CD4-positive, alpha-beta T cell (primary cell): Measurements from ENCODE around the gene CXXC5. TPM values are rescaled to one million over a fixed set of nuclear protein-coding genes. Genes with fewer than 3 reads are reported as not detected.

Source experiments
- ATAC-seq: fragments of 200-7000 bp; cut with Tn5 transposase; one replicate; pipeline ENCODE4 v1.10.0; 2022; ENCODE audit warnings: mild to moderate bottlenecking; ENCODE audit not compliant: poor library complexity
- CTCF ChIA-PET: fragments of 350-600 bp; sonication (Branson Sonifier 250); formaldehyde crosslinking; loops from one replicate; lab custom pipeline; 2021; ENCODE audit warnings: antibody characterized with exemption, inconsistent platforms; lab: Charles Lee
- POLR2A ChIA-PET: fragments of 350-600 bp; sonication (Branson Sonifier 250); formaldehyde crosslinking; loops from one replicate; lab custom pipeline; 2021; ENCODE audit warnings: antibody characterized with exemption, inconsistent platforms; lab: Charles Lee
- DNase-seq, 14 experiments: peaks; one replicate each; pipeline ENCODE4 v3.0.0-alpha.2; 2013 to 2020; ENCODE audit warnings: mixed read lengths in 2 of 14
- H3K27ac ChIP-seq, 2 donors: one replicate each; pipeline versions ENCODE4 v1.5.1 to v1.7.0; 2013; ENCODE audit warnings: low read length in 2 of 2, low read depth in 1 of 2, mild to moderate bottlenecking in 1 of 2
- H3K27me3 ChIP-seq, 2 experiments: 1 replicate in 1 of 2; 2 replicates in 1 of 2; pipeline versions ENCODE4 v1.6.1 to v1.7.0; 2013; ENCODE audit warnings: low read length in 2 of 2, control low read depth in 1 of 2, mild to moderate bottlenecking in 1 of 2, moderate library complexity in 1 of 2; ENCODE audit not compliant: insufficient read depth in 2 of 2, control insufficient read depth in 1 of 2
- H3K36me3 ChIP-seq: one replicate; pipeline ENCODE4 v1.6.1; 2013; ENCODE audit warnings: low read length, control low read depth; ENCODE audit not compliant: insufficient read depth
- H3K4me1 ChIP-seq: one replicate; pipeline ENCODE4 v1.6.1; 2013; ENCODE audit warnings: low read length, control low read depth; ENCODE audit not compliant: insufficient read depth
- H3K4me3 ChIP-seq: one replicate; pipeline ENCODE4 v1.5.1; 2013; ENCODE audit warnings: mild to moderate bottlenecking, low read length, moderate library complexity
- H3K9me3 ChIP-seq, 2 experiments: 1 replicate in 1 of 2; 2 replicates in 1 of 2; pipeline versions ENCODE4 v1.6.1 to v1.7.0; 2013; ENCODE audit warnings: low read length in 2 of 2, mild to moderate bottlenecking in 2 of 2, control low read depth in 1 of 2, moderate library complexity in 1 of 2; ENCODE audit not compliant: control insufficient read depth in 1 of 2, insufficient read depth in 1 of 2
- H3K27ac Mint-ChIP-seq: one replicate; pipeline ENCODE4 v1.8.0; 2020; ENCODE audit warnings: mixed read lengths
- H3K27me3 Mint-ChIP-seq: one replicate; pipeline ENCODE4 v1.8.0; 2021; ENCODE audit warnings: mixed read lengths
- H3K36me3 Mint-ChIP-seq: one replicate; pipeline ENCODE4 v1.8.0; 2021; ENCODE audit warnings: low read depth, mixed read lengths
- H3K4me1 Mint-ChIP-seq: one replicate; pipeline ENCODE4 v1.8.0; 2021; ENCODE audit warnings: low read depth, mixed read lengths
- H3K4me3 Mint-ChIP-seq: one replicate; pipeline ENCODE4 v1.8.0; 2020; ENCODE audit warnings: mild to moderate bottlenecking, mixed read lengths
- H3K9me3 Mint-ChIP-seq: one replicate; pipeline ENCODE4 v1.8.0; 2020; ENCODE audit warnings: mixed read lengths
- intact Hi-C, 2 experiments: fragments of 100-400 bp; cut with DNase I in 1 of 2; cut with micrococcal nuclease in 1 of 2; formaldehyde crosslinking; loops; one replicate each; pipeline versions ENCODE4 v1.15.1 to v1.9.0; 2023 to 2025; cut with DNase I, micrococcal nuclease
- total RNA-seq, 174 experiments: library from RNA in 2 of 174; stranded (reverse) in 2 of 174; gene quantifications; one replicate each; pipeline ENCODE4 v1.2.3 and lab custom pipeline; 2021 to 2026
- TF ChIP-seq, protein P1 (sequence below): fragments of 200-600 bp; IDR thresholded peaks from one replicate; pipeline ENCODE4 v1.8.0; 2022; ENCODE audit warnings: antibody characterized with exemption, mild to moderate bottlenecking

Gene CXXC5
- total RNA-seq, 2 experiments from 2014 or later = 1.9 to 2.7 TPM

DNA sequence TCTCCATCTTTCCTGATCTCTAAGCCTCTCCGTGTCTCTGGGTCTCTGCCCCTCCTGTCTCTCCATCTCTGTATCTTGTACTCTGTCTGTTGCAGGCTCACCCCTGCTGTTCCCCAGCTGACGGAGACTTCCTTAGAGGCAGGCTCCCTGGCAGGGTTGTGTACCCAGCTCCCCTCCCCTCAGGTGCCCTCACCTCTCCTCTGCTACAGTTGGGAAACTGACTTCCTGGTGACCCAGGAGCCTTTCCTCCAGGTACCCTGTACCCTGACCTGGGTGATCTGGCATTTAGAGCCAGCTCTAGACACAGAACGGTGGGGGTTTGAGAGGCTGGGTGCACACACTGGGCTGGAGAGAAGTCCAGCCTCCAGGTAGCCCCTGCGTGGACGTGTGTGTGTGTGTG, 37.7 kb downstream of the CXXC5 start:
- Histone ChIP-seq H3K27me3 (no peaks in the 10 kb centered on the region), H3K4me3 (no peak overlapping the region), H3K27ac (no peak overlapping the region), H3K36me3 (no peaks in the 10 kb centered on the region), H3K9me3 (no peaks in the 10 kb centered on the region), H3K4me1 (peaks cover 2% of the 10 kb centered on the region)
- no peak overlapping the region for H3K27ac Mint-ChIP-seq
- CTCF ChIA-PET = no interaction called here
- H3K9me3 Mint-ChIP-seq = no peaks in the 10 kb centered on the region
- no peaks in the 10 kb centered on the region for H3K4me1 Mint-ChIP-seq
- intact Hi-C loops = no loop called here
- no peaks in the 10 kb centered on the region for H3K36me3 Mint-ChIP-seq
- H3K27me3 Mint-ChIP-seq = no peaks in the 10 kb centered on the region
- H3K4me3 Mint-ChIP-seq = no peak overlapping the region
- TF ChIP-seq, protein P1, sequence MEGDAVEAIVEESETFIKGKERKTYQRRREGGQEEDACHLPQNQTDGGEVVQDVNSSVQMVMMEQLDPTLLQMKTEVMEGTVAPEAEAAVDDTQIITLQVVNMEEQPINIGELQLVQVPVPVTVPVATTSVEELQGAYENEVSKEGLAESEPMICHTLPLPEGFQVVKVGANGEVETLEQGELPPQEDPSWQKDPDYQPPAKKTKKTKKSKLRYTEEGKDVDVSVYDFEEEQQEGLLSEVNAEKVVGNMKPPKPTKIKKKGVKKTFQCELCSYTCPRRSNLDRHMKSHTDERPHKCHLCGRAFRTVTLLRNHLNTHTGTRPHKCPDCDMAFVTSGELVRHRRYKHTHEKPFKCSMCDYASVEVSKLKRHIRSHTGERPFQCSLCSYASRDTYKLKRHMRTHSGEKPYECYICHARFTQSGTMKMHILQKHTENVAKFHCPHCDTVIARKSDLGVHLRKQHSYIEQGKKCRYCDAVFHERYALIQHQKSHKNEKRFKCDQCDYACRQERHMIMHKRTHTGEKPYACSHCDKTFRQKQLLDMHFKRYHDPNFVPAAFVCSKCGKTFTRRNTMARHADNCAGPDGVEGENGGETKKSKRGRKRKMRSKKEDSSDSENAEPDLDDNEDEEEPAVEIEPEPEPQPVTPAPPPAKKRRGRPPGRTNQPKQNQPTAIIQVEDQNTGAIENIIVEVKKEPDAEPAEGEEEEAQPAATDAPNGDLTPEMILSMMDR = no peak
- no peak for DNase-seq
- no peak for ATAC-seq
- POLR2A ChIA-PET = no interaction called here

DNA sequence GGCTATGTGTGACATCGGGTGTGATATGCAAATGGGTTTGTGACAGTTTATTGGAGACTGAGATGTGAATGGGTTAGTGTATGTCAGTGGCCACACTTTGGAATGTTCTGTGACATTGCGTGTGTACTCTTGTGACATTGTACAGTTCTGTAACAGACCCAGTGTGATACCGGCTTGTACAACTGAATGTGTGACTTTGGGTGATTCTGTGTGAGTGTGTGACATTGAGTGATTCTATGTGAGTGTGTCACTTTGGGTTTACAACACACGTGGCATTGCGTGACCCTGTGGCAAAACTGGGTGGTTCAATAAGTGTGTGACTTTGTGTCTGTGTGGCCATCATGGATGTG, 38.2 kb downstream of the CXXC5 start:
- Mint-ChIP-seq H3K27ac (no peak overlapping the region), H3K9me3 (no peaks in the 10 kb centered on the region), H3K27me3 (no peaks in the 10 kb centered on the region), H3K36me3 (no peaks in the 10 kb centered on the region), H3K4me1 (no peaks in the 10 kb centered on the region), H3K4me3 (no peak overlapping the region)
- ATAC-seq = no peak
- ChIA-PET POLR2A (no interaction called here), CTCF (no interaction called here)
- TF ChIP-seq, protein P1 = no peak
- Histone ChIP-seq H3K4me1 (peaks cover 2% of the 10 kb centered on the region), H3K4me3 (no peak overlapping the region), H3K9me3 (no peaks in the 10 kb centered on the region), H3K36me3 (no peaks in the 10 kb centered on the region), H3K27me3 (no peaks in the 10 kb centered on the region), H3K27ac (no peak overlapping the region)
- no peak for DNase-seq
- intact Hi-C loops = no loop called here

DNA sequence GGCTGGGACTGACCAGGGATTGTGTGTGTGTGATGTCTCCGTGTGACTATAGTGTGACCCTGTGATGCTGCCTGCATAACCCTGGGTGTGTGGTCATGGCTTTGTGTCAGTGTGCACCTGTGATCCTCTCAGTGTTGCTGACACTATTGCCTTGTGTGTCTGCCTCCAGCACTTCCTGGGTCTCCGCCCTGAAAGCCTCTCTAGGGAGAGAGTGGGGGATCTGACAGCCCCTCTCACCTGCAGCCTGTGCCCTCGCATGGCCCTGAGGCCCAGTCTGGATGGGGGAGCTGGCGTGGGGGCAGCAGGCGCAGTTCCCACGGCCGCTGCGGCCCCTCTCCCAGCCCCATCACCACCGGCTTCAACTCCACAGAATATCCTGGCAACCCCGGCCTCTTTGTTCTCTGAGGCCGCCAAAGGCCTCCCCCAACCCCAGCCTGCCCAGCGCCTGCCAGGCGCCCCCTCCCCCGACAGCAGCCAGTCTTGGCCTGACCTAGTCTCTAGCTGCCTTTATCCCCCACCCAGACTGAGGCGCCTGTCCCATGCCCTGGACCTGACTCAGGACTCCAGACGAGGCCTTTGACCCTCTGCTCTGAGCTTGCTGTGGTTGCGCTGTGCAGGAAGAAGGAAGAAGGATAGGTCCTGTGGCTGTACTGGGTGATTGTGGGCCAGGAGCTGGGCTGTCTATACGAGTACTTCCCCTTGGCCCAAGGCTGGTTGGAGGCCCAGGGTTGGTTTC, 38.7 kb downstream of the CXXC5 start:
- CTCF ChIA-PET = no interaction called here
- H3K4me3 Mint-ChIP-seq = no peak overlapping the region
- DNase-seq = no peak

More for the DNA sequence above, 38.7 kb downstream of the CXXC5 start:
- Mint-ChIP-seq H3K27ac (no peak overlapping the region), H3K9me3 (no peaks in the 10 kb centered on the region), H3K36me3 (no peaks in the 10 kb centered on the region), H3K27me3 (no peaks in the 10 kb centered on the region), H3K4me1 (no peaks in the 10 kb centered on the region)
- Histone ChIP-seq H3K9me3 (no peaks in the 10 kb centered on the region), H3K27ac (no peak overlapping the region), H3K36me3 (no peaks in the 10 kb centered on the region), H3K4me3 (no peak overlapping the region), H3K4me1 (peaks cover 2% of the 10 kb centered on the region), H3K27me3 (no peaks in the 10 kb centered on the region)
- POLR2A ChIA-PET = no interaction called here
- TF ChIP-seq, protein P1 = no peak
- no peak for ATAC-seq
- intact Hi-C loops = no loop called here
